Measurements from ENCODE around the gene UBASH3A.

UBASH3A gene

DNA sequence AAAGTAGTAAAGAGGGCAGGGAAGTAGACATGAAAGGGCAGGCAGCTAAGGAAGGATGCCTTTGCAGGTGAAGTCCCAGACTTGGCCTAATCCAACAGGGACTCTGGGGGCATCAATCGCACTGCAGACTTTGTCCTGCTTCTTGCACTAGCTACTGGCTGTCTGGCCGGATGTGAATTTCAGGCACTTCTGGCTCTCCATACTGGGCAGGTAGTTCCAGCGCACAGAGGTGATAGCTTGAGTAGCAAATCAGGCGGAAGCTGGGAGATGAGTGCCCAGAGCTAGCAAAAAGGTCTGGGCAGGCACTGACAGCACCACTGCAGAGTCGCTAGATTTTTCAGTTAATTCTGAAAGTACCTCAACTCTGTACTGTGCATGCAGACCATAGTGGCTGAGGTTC is 91.3 kb downstream of the UBASH3A start:
- DNase-seq: no peak

- no peak for DNase-seq
These were observed 92.0 kb downstream of the UBASH3A start for GRCh38 chr21:42495765-42496119.

GRCh38 chr21:42496120-42496838 is 92.6 kb downstream of the UBASH3A start, which contains the start of gene RSPH1:
RSPH1 (minus strand) TSS chr21:42496224; CDS start chr21:42496186, 38 bp downstream.
- peak; percentile 97 for DNase-seq

GRCh38 chr21:42496839-42497202 is 93.1 kb downstream of the UBASH3A start:
- no peak for DNase-seq
